Activated B cell treated with CpG ODN at 0.5 μM for 24 hours (primary cell): Measurements from ENCODE around the gene CHST5. TPM values are rescaled to one million over a fixed set of nuclear protein-coding genes. Genes with fewer than 3 reads are reported as not detected.
"Not testable (repeated sequence)": the region's sequence is repeated elsewhere in the genome, so short reads cannot be mapped to it uniquely, and the experiment has no call there.

Experiments used
- ATAC-seq: fragments of 200-7000 bp; cut with Tn5 transposase; one replicate; pipeline ENCODE4 v1.10.0; 2021; ENCODE audit warnings: low read depth, mild to moderate bottlenecking, moderate library complexity
- CTCF ChIA-PET: fragments of 350-600 bp; sonication (Branson Sonifier 250); formaldehyde crosslinking; loops from one replicate; lab custom pipeline; 2021; ENCODE audit warnings: antibody characterized with exemption; lab: Charles Lee
- POLR2A ChIA-PET: fragments of 350-600 bp; sonication (Branson Sonifier 250); formaldehyde crosslinking; loops from one replicate; lab custom pipeline; 2021; ENCODE audit warnings: antibody characterized with exemption; lab: Charles Lee
- DNase-seq: peaks from one replicate; pipeline ENCODE4 v3.0.0; 2022
- H3K27ac Mint-ChIP-seq: one replicate; pipeline ENCODE4 v1.8.0; 2020; ENCODE audit warnings: mixed read lengths
- H3K27me3 Mint-ChIP-seq: one replicate; pipeline ENCODE4 v1.8.0; 2021; ENCODE audit warnings: mixed read lengths
- H3K36me3 Mint-ChIP-seq: one replicate; pipeline ENCODE4 v1.8.0; 2021; ENCODE audit warnings: low read depth, mixed read lengths
- H3K4me1 Mint-ChIP-seq: one replicate; pipeline ENCODE4 v1.8.0; 2021; ENCODE audit warnings: mixed read lengths
- H3K4me3 Mint-ChIP-seq: one replicate; pipeline ENCODE4 v1.8.0; 2020; ENCODE audit warnings: mild to moderate bottlenecking, mixed read lengths
- H3K9me3 Mint-ChIP-seq: one replicate; pipeline ENCODE4 v1.8.0; 2020; ENCODE audit warnings: mixed read lengths
- intact Hi-C: fragments of 100-400 bp; cut with micrococcal nuclease; formaldehyde crosslinking; loops from one replicate; pipeline ENCODE4 v1.15.1; 2024
- total RNA-seq: library from RNA; stranded (reverse); gene quantifications from 2 replicates; pipeline ENCODE4 v1.2.3, GENCODE V29; 2022
- TF ChIP-seq, protein P1 (sequence below): fragments of 200-600 bp; IDR thresholded peaks from one replicate; pipeline ENCODE4 v1.8.0; 2022; ENCODE audit warnings: antibody characterized with exemption, mild to moderate bottlenecking

CHST5 gene
- total RNA-seq, 1 donor from 2014 or later: 0.11 TPM

DNA sequence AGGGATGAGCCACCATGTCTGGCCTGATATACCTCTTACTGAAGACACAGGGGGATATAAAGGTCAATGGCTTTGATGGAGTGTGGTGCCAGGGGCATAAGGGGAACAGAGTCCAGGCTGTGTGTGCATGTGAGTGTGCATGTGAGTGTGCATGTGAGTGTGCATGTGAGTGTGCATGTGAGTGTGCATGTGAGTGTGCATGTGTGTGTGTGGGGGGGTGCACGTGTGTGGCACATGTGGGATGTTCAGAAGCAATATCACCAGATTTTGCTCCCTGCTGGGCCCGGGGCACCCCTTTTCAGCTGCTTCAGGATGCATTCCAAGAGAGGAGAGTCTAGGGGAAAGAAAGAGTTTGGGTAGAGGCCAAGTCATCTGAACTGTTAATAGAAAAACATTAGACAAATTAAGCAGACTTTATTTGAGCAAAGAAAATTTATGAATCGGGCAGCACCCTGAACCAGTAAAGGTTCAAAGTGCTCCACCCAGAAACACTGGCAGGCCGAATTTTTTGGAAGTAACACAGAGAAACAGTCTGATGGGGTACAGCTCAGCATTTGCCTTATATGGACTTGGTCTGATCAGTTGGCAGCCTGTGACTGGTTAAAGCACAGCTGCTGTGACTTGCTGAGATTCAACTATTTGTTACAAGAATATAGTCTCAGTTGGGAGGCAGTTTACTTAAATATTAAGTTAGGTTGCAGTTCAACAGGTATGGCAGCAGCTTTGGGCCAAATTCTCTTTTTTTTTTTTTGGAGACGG is 9.7 kb downstream of the CHST5 start:
- peaks cover under 1% of the 10 kb centered on the region for H3K27me3 Mint-ChIP-seq
- CTCF ChIA-PET: interaction anchor here (0.7 kb wide), 1 partner anchor 54 kb away, joined by 3 read pairs; no protein-coding TSS in a partner anchor
- no peak overlapping the region for H3K4me3 Mint-ChIP-seq
- DNase-seq: no peak
- no peak overlapping the region for H3K27ac Mint-ChIP-seq
- POLR2A ChIA-PET: no interaction called here
- H3K36me3 Mint-ChIP-seq: no peaks in the 10 kb centered on the region
- intact Hi-C loops: no loop called here
- ATAC-seq: no peak
- TF ChIP-seq, protein P1, sequence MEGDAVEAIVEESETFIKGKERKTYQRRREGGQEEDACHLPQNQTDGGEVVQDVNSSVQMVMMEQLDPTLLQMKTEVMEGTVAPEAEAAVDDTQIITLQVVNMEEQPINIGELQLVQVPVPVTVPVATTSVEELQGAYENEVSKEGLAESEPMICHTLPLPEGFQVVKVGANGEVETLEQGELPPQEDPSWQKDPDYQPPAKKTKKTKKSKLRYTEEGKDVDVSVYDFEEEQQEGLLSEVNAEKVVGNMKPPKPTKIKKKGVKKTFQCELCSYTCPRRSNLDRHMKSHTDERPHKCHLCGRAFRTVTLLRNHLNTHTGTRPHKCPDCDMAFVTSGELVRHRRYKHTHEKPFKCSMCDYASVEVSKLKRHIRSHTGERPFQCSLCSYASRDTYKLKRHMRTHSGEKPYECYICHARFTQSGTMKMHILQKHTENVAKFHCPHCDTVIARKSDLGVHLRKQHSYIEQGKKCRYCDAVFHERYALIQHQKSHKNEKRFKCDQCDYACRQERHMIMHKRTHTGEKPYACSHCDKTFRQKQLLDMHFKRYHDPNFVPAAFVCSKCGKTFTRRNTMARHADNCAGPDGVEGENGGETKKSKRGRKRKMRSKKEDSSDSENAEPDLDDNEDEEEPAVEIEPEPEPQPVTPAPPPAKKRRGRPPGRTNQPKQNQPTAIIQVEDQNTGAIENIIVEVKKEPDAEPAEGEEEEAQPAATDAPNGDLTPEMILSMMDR: no peak
- H3K9me3 Mint-ChIP-seq: no peaks in the 10 kb centered on the region
- no peaks in the 10 kb centered on the region for H3K4me1 Mint-ChIP-seq

- CTCF ChIA-PET: interaction anchor here (1.4 to 1.6 kb wide), 2 partner anchors 245 to 247 kb away, joined by 3 to 4 read pairs; no protein-coding TSS in a partner anchor
- no peak overlapping the region for H3K4me3 Mint-ChIP-seq
- TF ChIP-seq, protein P1: no peak
- no peak for DNase-seq
- no peak overlapping the region for H3K27ac Mint-ChIP-seq
- no peak for ATAC-seq
- no peaks in the 10 kb centered on the region for H3K9me3 Mint-ChIP-seq
- intact Hi-C loops: no loop called here
- H3K27me3 Mint-ChIP-seq: no peaks in the 10 kb centered on the region
- POLR2A ChIA-PET: no interaction called here
- H3K4me1 Mint-ChIP-seq: peaks cover 13% of the 10 kb centered on the region
- H3K36me3 Mint-ChIP-seq: peaks cover 3% of the 10 kb centered on the region
Measured at GRCh38 chr16:75519175-75519574, 16.7 kb downstream of the CHST5 start.

GRCh38 chr16:75516189-75516966 is 19.5 kb downstream of the CHST5 start:
- H3K36me3 Mint-ChIP-seq, H3K27ac Mint-ChIP-seq, H3K27me3 Mint-ChIP-seq, intact Hi-C loops, H3K9me3 Mint-ChIP-seq, DNase-seq: not testable (repeated sequence)
- Mint-ChIP-seq H3K4me3 (peak overlapping the region; percentile 79), H3K4me1 (peaks cover 13% of the 10 kb centered on the region)
- ATAC-seq: peak; percentile 14
- CTCF ChIA-PET: interaction anchor here (1.3 to 2.2 kb wide), 8 partner anchors 10 to 247 kb away, joined by 4 to 11 read pairs (median 7); partner anchors contain the start of genes CFDP1, KARS1, TERF2IP and TMEM170A
- POLR2A ChIA-PET: interaction anchor here (0.9 to 2.2 kb wide), 9 partner anchors 8 to 132 kb away, joined by 3 to 21 read pairs (median 9); partner anchors contain the start of genes ADAT1, CFDP1, CHST5 and GABARAPL2

GRCh38 chr16:75514296-75514695 is 21.6 kb downstream of the CHST5 start:
- DNase-seq (no peak), ATAC-seq (no peak)
- POLR2A ChIA-PET: no interaction called here
- Mint-ChIP-seq H3K36me3 (peaks cover 3% of the 10 kb centered on the region), H3K27ac (no peak overlapping the region), H3K9me3 (no peaks in the 10 kb centered on the region), H3K27me3 (no peaks in the 10 kb centered on the region), H3K4me3 (no peak overlapping the region), H3K4me1 (peaks cover 13% of the 10 kb centered on the region)
- intact Hi-C loops: no loop called here
- TF ChIP-seq, protein P1: no peak
- CTCF ChIA-PET: no interaction called here

- POLR2A ChIA-PET: no interaction called here
- H3K9me3 Mint-ChIP-seq: no peaks in the 10 kb centered on the region
- no peak overlapping the region for H3K27ac Mint-ChIP-seq
Measured at GRCh38 chr16:75506574-75506973, 29.3 kb downstream of the CHST5 start.

More at GRCh38 chr16:75506574-75506973, 29.3 kb downstream of the CHST5 start:
- no peak for ATAC-seq
- CTCF ChIA-PET: interaction anchor here (0.7 to 1.0 kb wide), 2 partner anchors 10 to 43 kb away, joined by 3 to 4 read pairs; no protein-coding TSS in a partner anchor
- no peak for DNase-seq
- Mint-ChIP-seq H3K36me3 (no peaks in the 10 kb centered on the region), H3K4me3 (no peak overlapping the region), H3K27me3 (peaks cover 8% of the 10 kb centered on the region), H3K4me1 (no peaks in the 10 kb centered on the region)
- intact Hi-C loops: no loop called here
- TF ChIP-seq, protein P1: no peak
